PC-3 (cell line): ENCODE measurements around the gene AFF2. TPM values are rescaled to one million over a fixed set of nuclear protein-coding genes. Genes with fewer than 3 reads are reported as not detected.

Source experiments
- ATAC-seq: fragments of 200-7000 bp; cut with Tn5 transposase; 2 replicates; pipeline ENCODE4 v1.9.1; 2020; ENCODE audit warnings: mild to moderate bottlenecking, moderate library complexity
- BruUV-seq: library from RNA; stranded (reverse); fragments of 400-500 nt; replicated peaks from 2 replicates; lab custom pipeline; 2021; lab: Mats Ljungman, UMichigan
- CTCF ChIA-PET: fragments of 300-600 bp; sonication (Branson Sonifier 250); formaldehyde crosslinking; loops from one replicate; lab custom pipeline; 2022; ENCODE audit warnings: antibody characterized with exemption; lab: Charles Lee
- POLR2A ChIA-PET: fragments of 300-600 bp; sonication (Branson Sonifier 250); formaldehyde crosslinking; loops from one replicate; lab custom pipeline; 2022; ENCODE audit warnings: antibody characterized with exemption; ENCODE audit not compliant: unreplicated experiment; lab: Charles Lee
- DNase-seq: peaks from one replicate; pipeline ENCODE4 v3.0.0-alpha.2; 2015
- H2AFZ ChIP-seq: fragments of 300-600 bp; sonication (generic); 2 replicates; pipeline ENCODE4 v1.6.0; 2016; ENCODE audit warnings: antibody characterized with exemption, low read length
- H3F3A ChIP-seq: fragments of 300-600 bp; sonication (generic); one replicate; pipeline ENCODE4 v1.6.0; 2017; ENCODE audit warnings: antibody characterized with exemption, low read length, control low read depth, mild to moderate bottlenecking; ENCODE audit not compliant: unreplicated experiment
- H3K27ac ChIP-seq: fragments of 300-600 bp; sonication (generic); 2 replicates; pipeline ENCODE4 v1.5.1; 2016; ENCODE audit warnings: mild to moderate bottlenecking, low read length
- H3K27me3 ChIP-seq: fragments of 300-600 bp; sonication (generic); 2 replicates; pipeline ENCODE4 v1.6.1; 2016; ENCODE audit warnings: low read length, mixed read lengths
- H3K36me3 ChIP-seq: fragments of 300-600 bp; sonication (generic); 2 replicates; pipeline ENCODE4 v1.6.1; 2016; ENCODE audit warnings: low read depth, mixed run types, low read length, mixed read lengths
- H3K4me1 ChIP-seq: fragments of 300-600 bp; sonication (generic); 2 replicates; pipeline ENCODE4 v1.5.1; 2016; ENCODE audit warnings: low read length; ENCODE audit not compliant: insufficient read depth
- H3K4me2 ChIP-seq: fragments of 300-600 bp; sonication (generic); 2 replicates; pipeline ENCODE4 v1.6.0; 2016; ENCODE audit warnings: low read length
- H3K4me3 ChIP-seq: fragments of 300-600 bp; sonication (generic); 2 replicates; pipeline ENCODE4 v1.5.1; 2016; ENCODE audit warnings: mild to moderate bottlenecking, low read length, mixed read lengths
- H3K79me2 ChIP-seq: fragments of 300-600 bp; sonication (generic); 2 replicates; pipeline ENCODE4 v1.6.1; 2017; ENCODE audit warnings: low read length, mixed read lengths
- H3K9ac ChIP-seq: fragments of 300-600 bp; sonication (generic); 2 replicates; pipeline ENCODE4 v1.6.0; 2016; ENCODE audit warnings: mild to moderate bottlenecking, low read length
- H3K9me2 ChIP-seq: fragments of 300-600 bp; sonication (generic); replicated peaks from 2 replicates; pipeline ENCODE4 v1.6.1; 2016; ENCODE audit warnings: mixed run types, low read length, mixed read lengths
- H3K9me3 ChIP-seq: fragments of 300-600 bp; sonication (generic); 2 replicates; pipeline ENCODE4 v1.6.1; 2016; ENCODE audit warnings: low read length, mixed read lengths
- H4K20me1 ChIP-seq: fragments of 300-600 bp; sonication (generic); 2 replicates; pipeline ENCODE4 v1.6.1; 2016; ENCODE audit warnings: low read length, mixed read lengths
- EZH2 ChIP-seq: fragments of 300-600 bp; sonication (generic); IDR thresholded peaks from one replicate; pipeline ENCODE4 v1.6.1; 2017; ENCODE audit warnings: antibody characterized with exemption, mild to moderate bottlenecking, low read length; ENCODE audit not compliant: unreplicated experiment
- EZH2phosphoT487 ChIP-seq: fragments of 300-600 bp; sonication (generic); IDR thresholded peaks from 2 replicates; pipeline ENCODE4 v1.6.1; 2018; ENCODE audit warnings: mild to moderate bottlenecking, antibody characterized with exemption, low read length, borderline replicate concordance
- intact Hi-C: fragments of 100-400 bp; cut with micrococcal nuclease; formaldehyde crosslinking; loops from 2 replicates; pipeline ENCODE4 v1.9.0; 2023
- total RNA-seq: library from RNA; depleted of rRNA; stranded (reverse); fragments of >200 nt; gene quantifications from 2 replicates; pipeline ENCODE4 v1.2.3, GENCODE V29; 2014
- TF ChIP-seq, protein P1 (sequence below): fragments of 300-600 bp; sonication (generic); conservative IDR thresholded peaks from 2 replicates; pipeline ENCODE4 v1.5.1; 2017; ENCODE audit warnings: antibody characterized with exemption, low read depth, mild to moderate bottlenecking, low read length

AFF2 gene
- total RNA-seq, 1 experiment from 2014 or later = not detected

DNA sequence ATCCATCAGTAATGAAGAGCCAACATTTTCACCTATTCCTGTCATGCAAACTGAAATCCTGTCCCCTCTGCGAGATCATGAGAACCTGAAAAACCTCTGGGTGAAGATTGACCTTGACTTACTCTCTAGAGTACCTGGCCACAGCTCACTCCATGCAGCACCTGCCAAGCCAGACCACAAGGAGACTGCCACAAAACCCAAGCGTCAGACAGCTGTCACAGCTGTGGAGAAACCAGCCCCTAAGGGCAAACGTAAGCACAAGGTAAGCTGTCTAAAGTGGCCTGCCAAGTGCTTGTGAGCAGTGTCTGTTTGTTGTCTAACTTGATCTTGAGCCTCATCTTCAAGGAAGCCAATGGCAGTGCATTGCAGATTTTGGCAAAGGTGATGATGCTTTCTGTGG is 455.9 kb downstream of the AFF2 start:
- H3K27ac ChIP-seq = no peak overlapping the region
- no peak overlapping the region for H3K4me3 ChIP-seq
- H3K4me2 ChIP-seq = no peak overlapping the region
- H3K4me1 ChIP-seq = no peaks in the 10 kb centered on the region
- H3K36me3 ChIP-seq = no peaks in the 10 kb centered on the region
- DNase-seq (no peak), ATAC-seq (no peak)
- no peak overlapping the region for H3K9ac ChIP-seq
- no peaks in the 10 kb centered on the region for H3K27me3 ChIP-seq
- intact Hi-C loops = no loop called here
- H3F3A ChIP-seq = no peaks in the 10 kb centered on the region
- BruUV-seq = no TSS peak
- H3K79me2 ChIP-seq = no peaks in the 10 kb centered on the region
- H4K20me1 ChIP-seq = no peaks in the 10 kb centered on the region
- TF ChIP-seq EZH2phosphoT487 (no peak), EZH2 (no peak)
- TF ChIP-seq, protein P1, sequence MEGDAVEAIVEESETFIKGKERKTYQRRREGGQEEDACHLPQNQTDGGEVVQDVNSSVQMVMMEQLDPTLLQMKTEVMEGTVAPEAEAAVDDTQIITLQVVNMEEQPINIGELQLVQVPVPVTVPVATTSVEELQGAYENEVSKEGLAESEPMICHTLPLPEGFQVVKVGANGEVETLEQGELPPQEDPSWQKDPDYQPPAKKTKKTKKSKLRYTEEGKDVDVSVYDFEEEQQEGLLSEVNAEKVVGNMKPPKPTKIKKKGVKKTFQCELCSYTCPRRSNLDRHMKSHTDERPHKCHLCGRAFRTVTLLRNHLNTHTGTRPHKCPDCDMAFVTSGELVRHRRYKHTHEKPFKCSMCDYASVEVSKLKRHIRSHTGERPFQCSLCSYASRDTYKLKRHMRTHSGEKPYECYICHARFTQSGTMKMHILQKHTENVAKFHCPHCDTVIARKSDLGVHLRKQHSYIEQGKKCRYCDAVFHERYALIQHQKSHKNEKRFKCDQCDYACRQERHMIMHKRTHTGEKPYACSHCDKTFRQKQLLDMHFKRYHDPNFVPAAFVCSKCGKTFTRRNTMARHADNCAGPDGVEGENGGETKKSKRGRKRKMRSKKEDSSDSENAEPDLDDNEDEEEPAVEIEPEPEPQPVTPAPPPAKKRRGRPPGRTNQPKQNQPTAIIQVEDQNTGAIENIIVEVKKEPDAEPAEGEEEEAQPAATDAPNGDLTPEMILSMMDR = no peak
- no peaks in the 10 kb centered on the region for H3K9me3 ChIP-seq
- H2AFZ ChIP-seq = no peak overlapping the region
- ChIA-PET CTCF (no interaction called here), POLR2A (no interaction called here)
- no peaks in the 10 kb centered on the region for H3K9me2 ChIP-seq

- Histone ChIP-seq H3K36me3 (no peaks in the 10 kb centered on the region), H3K4me1 (no peaks in the 10 kb centered on the region), H3K9me2 (no peaks in the 10 kb centered on the region), H3K79me2 (no peaks in the 10 kb centered on the region), H3K4me3 (no peak overlapping the region), H3K9ac (no peak overlapping the region), H4K20me1 (no peaks in the 10 kb centered on the region), H3K4me2 (no peak overlapping the region), H3F3A (no peaks in the 10 kb centered on the region), H3K9me3 (no peaks in the 10 kb centered on the region), H3K27ac (no peak overlapping the region), H2AFZ (no peak overlapping the region), H3K27me3 (no peaks in the 10 kb centered on the region)
- no peak for ATAC-seq
- ChIA-PET CTCF (no interaction called here), POLR2A (no interaction called here)
- TF ChIP-seq, protein P1 = no peak
- TF ChIP-seq EZH2phosphoT487 = no peak
- TF ChIP-seq EZH2 = no peak
- intact Hi-C loops = no loop called here
- no TSS peak for BruUV-seq
- DNase-seq = no peak
Measured at GRCh38 chrX:148958901-148959300, 458.5 kb downstream of the AFF2 start.

GRCh38 chrX:148960060-148960459 is 459.6 kb downstream of the AFF2 start:
- no TSS peak for BruUV-seq
- Histone ChIP-seq H3K27ac (no peak overlapping the region), H3K9ac (no peak overlapping the region), H3K36me3 (no peaks in the 10 kb centered on the region), H3K79me2 (no peaks in the 10 kb centered on the region), H2AFZ (no peak overlapping the region), H3K4me1 (no peaks in the 10 kb centered on the region), H4K20me1 (no peaks in the 10 kb centered on the region), H3K4me2 (no peak overlapping the region), H3K9me3 (no peaks in the 10 kb centered on the region), H3F3A (no peaks in the 10 kb centered on the region), H3K4me3 (no peak overlapping the region), H3K27me3 (no peaks in the 10 kb centered on the region), H3K9me2 (no peaks in the 10 kb centered on the region)
- ChIA-PET CTCF (no interaction called here), POLR2A (no interaction called here)
- TF ChIP-seq EZH2 (no peak), EZH2phosphoT487 (no peak)
- TF ChIP-seq, protein P1 = no peak
- intact Hi-C loops = no loop called here
- ATAC-seq = no peak
- no peak for DNase-seq
